Choroid plexus epithelial cell (primary cell): ENCODE results near the gene MICU1.
"Not testable (repeated sequence)": the region's sequence is repeated elsewhere in the genome, so short reads cannot be mapped to it uniquely, and the experiment has no call there.

ENCODE experiments used
- DNase-seq: peaks from one replicate; pipeline ENCODE4 v3.0.0-alpha.2; 2010; ENCODE audit warnings: low read depth
- H3K4me3 ChIP-seq: 2 replicates; pipeline ENCODE4 v1.5.1; 2011; ENCODE audit warnings: low read depth, mild to moderate bottlenecking, control low read depth, low read length, moderate library complexity
- TF ChIP-seq, protein P1 (sequence below): conservative IDR thresholded peaks from 2 replicates; pipeline ENCODE4 v1.5.1; 2011; ENCODE audit warnings: low read depth, mild to moderate bottlenecking, control low read depth, inconsistent platforms, low read length, moderate library complexity

The MICU1 gene

GRCh38 chr10:72660220-72660619, 34.3 kb upstream of the MICU1 start:
- H3K4me3 ChIP-seq = no peak overlapping the region
- TF ChIP-seq, protein P1, sequence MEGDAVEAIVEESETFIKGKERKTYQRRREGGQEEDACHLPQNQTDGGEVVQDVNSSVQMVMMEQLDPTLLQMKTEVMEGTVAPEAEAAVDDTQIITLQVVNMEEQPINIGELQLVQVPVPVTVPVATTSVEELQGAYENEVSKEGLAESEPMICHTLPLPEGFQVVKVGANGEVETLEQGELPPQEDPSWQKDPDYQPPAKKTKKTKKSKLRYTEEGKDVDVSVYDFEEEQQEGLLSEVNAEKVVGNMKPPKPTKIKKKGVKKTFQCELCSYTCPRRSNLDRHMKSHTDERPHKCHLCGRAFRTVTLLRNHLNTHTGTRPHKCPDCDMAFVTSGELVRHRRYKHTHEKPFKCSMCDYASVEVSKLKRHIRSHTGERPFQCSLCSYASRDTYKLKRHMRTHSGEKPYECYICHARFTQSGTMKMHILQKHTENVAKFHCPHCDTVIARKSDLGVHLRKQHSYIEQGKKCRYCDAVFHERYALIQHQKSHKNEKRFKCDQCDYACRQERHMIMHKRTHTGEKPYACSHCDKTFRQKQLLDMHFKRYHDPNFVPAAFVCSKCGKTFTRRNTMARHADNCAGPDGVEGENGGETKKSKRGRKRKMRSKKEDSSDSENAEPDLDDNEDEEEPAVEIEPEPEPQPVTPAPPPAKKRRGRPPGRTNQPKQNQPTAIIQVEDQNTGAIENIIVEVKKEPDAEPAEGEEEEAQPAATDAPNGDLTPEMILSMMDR = no peak
- DNase-seq = no peak

- TF ChIP-seq, protein P1 = no peak
- peak; percentile 31 for DNase-seq
These were observed 33.8 kb upstream of the MICU1 start for GRCh38 chr10:72659694-72660093.

DNA sequence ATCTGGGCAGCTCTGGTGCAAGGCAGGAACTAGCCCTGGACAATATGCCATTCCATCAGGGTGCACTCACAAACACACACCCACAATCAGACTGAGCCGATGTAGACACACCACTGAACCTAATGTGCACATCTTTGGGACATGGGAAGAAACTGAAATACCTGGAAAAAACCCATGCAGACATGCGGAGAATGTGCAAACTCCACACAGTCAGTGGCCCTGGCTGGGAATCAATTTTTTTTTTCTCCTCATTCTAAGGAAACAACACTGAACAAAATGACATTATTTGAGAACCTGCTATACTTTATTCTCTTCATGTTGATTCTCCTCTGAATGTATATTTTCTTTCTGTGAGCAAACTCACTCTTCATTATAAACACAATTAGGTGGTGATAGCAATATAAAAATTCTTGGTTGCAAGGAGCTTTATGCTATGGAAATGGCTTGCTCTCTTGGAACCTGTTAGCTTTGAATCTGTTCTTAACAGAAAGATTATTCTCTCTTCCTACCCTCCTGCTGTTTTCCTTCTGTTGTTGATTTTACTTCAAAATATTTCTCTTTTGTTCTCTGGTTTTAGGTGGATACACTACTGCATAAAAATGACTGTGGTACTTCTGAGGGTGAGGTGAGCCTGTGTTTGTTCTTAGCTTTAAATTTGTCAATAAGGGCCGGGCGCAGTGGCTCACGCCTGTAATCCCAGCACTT, 33.0 kb upstream of the MICU1 start:
- no peak for DNase-seq
- no peak overlapping the region for H3K4me3 ChIP-seq
- TF ChIP-seq, protein P1 = no peak

More at GRCh38 chr10:72659694-72660093, 33.8 kb upstream of the MICU1 start:
- H3K4me3 ChIP-seq = no peak overlapping the region

DNA sequence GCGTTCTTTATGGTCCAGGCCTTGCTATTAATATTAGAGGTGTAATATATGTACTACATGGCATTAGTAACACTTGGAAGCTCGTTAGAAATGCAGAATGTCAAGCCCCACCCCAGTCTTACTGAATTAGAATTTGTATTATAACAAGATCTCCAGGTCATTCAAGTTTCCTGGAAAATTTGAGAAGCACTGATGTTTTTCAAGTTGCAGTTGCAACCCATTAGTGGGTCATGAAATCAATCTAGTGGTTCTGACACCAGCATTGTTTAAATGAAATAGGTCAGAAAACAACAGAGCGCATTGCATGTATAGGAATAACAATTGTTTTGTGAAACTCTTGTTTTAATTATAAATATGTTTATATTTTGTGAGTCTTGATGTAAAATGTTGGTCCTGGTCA, 28.8 kb upstream of the MICU1 start:
- no peak overlapping the region for H3K4me3 ChIP-seq
- TF ChIP-seq, protein P1 = no peak
- DNase-seq = no peak

DNA sequence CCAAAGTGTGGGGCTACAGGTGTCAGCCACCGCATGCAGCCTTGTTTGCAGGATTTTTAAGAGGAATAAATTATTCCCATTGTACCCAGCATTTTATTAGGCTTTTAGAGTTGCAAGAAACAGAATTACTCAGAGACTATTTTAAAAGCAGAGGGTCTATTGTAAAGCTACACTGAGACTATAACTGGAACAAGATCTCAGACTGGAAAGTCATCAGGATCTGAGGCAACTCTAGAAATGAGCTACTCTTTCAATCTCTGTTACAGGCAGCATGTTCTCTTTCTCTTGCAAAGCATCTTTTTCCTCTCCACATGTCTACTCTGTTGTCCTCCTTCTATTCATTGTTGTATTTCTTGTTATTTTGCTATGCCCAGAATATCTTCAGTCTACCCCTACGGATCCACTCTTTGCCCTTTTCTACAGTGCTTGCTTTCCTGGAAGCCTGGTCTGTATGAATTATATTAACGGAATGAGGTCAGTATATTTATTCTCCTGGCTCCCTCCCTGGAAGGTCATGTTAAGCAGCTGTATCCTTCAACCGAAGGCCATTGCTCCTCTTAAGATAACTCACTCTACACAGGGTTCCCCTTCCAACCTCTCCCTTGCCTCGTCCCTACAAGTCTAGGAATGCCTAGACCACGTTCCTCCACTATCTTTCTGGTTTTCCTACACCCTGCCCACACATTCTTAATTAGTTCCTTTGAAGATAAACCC, 27.7 kb upstream of the MICU1 start:
- TF ChIP-seq, protein P1 = no peak
- DNase-seq = no peak
- no peak overlapping the region for H3K4me3 ChIP-seq

DNA sequence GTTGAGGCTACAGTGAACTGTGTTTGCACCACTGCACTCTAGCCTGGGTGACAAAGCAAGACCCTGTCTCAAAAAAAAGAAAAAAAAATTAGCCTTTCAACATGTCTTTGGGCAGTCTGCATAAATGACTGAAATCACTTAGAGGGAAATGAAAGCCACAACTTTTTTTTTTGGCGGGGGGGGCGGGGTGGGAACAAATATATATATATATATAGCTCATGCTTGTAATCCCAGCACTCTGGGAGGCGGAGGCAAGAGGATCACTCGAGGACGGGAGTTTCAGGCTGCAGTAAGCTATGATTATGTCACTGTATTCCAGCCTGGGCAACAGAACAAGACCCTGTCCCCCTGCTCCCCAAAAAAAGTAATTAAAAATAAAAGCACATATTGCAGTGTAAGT, 23.4 kb upstream of the MICU1 start:
- TF ChIP-seq, protein P1 = no peak
- no peak for DNase-seq
- no peak overlapping the region for H3K4me3 ChIP-seq

GRCh38 chr10:72648301-72648700, 22.4 kb upstream of the MICU1 start:
- H3K4me3 ChIP-seq = no peak overlapping the region
- no peak for DNase-seq
- TF ChIP-seq, protein P1 = no peak

GRCh38 chr10:72646971-72647370, 21.1 kb upstream of the MICU1 start:
- not testable (repeated sequence) for DNase-seq, H3K4me3 ChIP-seq
